IMR-90 (cell line): ENCODE data around the gene RALA. TPM values are rescaled to one million over a fixed set of nuclear protein-coding genes. Genes with fewer than 3 reads are reported as not detected.
A peak's percentile ranks its signal among the peaks of the same experiment; 100 is the strongest.

Experiments
- ATAC-seq: fragments of 200-7000 bp; cut with Tn5 transposase; 2 replicates; pipeline ENCODE4 v1.9.1; 2020; ENCODE audit warnings: low read depth, mild to moderate bottlenecking, moderate library complexity
- BruUV-seq: library from RNA; stranded (reverse); fragments of 400-500 nt; replicated peaks from 2 replicates; lab custom pipeline; 2021; lab: Mats Ljungman, UMichigan
- CTCF ChIA-PET: fragments of 300-600 bp; formaldehyde crosslinking; extraction: SDS; loops from one replicate; lab custom pipeline; 2021; ENCODE audit warnings: antibody characterized with exemption; lab: Yijun Ruan, JAX
- POLR2A ChIA-PET: fragments of 300-600 bp; sonication (Branson Sonifier 250); formaldehyde crosslinking; loops from one replicate; lab custom pipeline; 2022; ENCODE audit warnings: antibody characterized with exemption; ENCODE audit not compliant: unreplicated experiment; lab: Charles Lee
- DNase-seq: peaks from one replicate; pipeline ENCODE4 v3.0.0; 2013
- H2AFZ ChIP-seq: replicated peaks from 2 replicates; pipeline ENCODE3; 2013; ENCODE audit warnings: low read length, mild to moderate bottlenecking; ENCODE audit not compliant: poor library complexity
- H2AK5ac ChIP-seq: 2 replicates; pipeline ENCODE4 v1.6.1; 2013; ENCODE audit warnings: low read depth, low read length, inconsistent platforms
- H2AK9ac ChIP-seq: replicated peaks from 2 replicates; pipeline ENCODE3; 2013; ENCODE audit warnings: mild to moderate bottlenecking, low read depth, low read length, moderate library complexity; ENCODE audit not compliant: poor library complexity
- H2BK120ac ChIP-seq: 2 replicates; pipeline ENCODE4 v1.6.1; 2013; ENCODE audit warnings: low read depth, low read length, inconsistent platforms
- H2BK15ac ChIP-seq: 3 replicates; pipeline ENCODE4 v1.6.1; 2013; ENCODE audit warnings: low read depth, low read length, inconsistent platforms
- H2BK20ac ChIP-seq: 2 replicates; pipeline ENCODE4 v1.6.1; 2013; ENCODE audit warnings: low read depth, mild to moderate bottlenecking, inconsistent platforms, low read length, moderate library complexity
- H2BK5ac ChIP-seq: 2 replicates; pipeline ENCODE4 v1.6.1; 2013; ENCODE audit warnings: mild to moderate bottlenecking, low read depth, low read length, inconsistent platforms; ENCODE audit not compliant: poor library complexity, severe bottlenecking
- H3K14ac ChIP-seq: replicated peaks from 2 replicates; pipeline ENCODE4 v1.6.1; 2013; ENCODE audit warnings: low read depth, low read length, inconsistent platforms
- H3K18ac ChIP-seq: 2 replicates; pipeline ENCODE4 v1.6.1; 2013; ENCODE audit warnings: low read depth, low read length, control low read depth
- H3K23ac ChIP-seq: 2 replicates; pipeline ENCODE4 v1.6.1; 2013; ENCODE audit warnings: low read depth, low read length, inconsistent platforms
- H3K27ac ChIP-seq: 2 replicates; pipeline ENCODE4 v1.5.1; 2013; ENCODE audit warnings: mild to moderate bottlenecking, control low read depth, low read length; ENCODE audit not compliant: insufficient read depth
- H3K27me3 ChIP-seq: 2 replicates; pipeline ENCODE4 v1.6.1; 2013; ENCODE audit warnings: low read length; ENCODE audit not compliant: control insufficient read depth, insufficient read depth
- H3K36me3 ChIP-seq: 2 replicates; pipeline ENCODE4 v1.6.1; 2013; ENCODE audit warnings: low read length, mixed read lengths; ENCODE audit not compliant: control insufficient read depth, insufficient read depth
- H3K4ac ChIP-seq: 2 replicates; pipeline ENCODE4 v1.6.1; 2013; ENCODE audit warnings: low read depth, low read length, inconsistent platforms
- H3K4me1 ChIP-seq: 2 replicates; pipeline ENCODE4 v1.6.1; 2013; ENCODE audit warnings: low read length, mixed read lengths; ENCODE audit not compliant: control insufficient read depth, insufficient read depth
- H3K4me2 ChIP-seq: 2 replicates; pipeline ENCODE4 v1.6.1; 2013; ENCODE audit warnings: low read depth, mild to moderate bottlenecking, control low read depth, low read length, moderate library complexity
- H3K4me3 ChIP-seq: 2 replicates; pipeline ENCODE4 v1.5.1; 2013; ENCODE audit warnings: low read depth, mild to moderate bottlenecking, control low read depth, low read length, moderate library complexity; ENCODE audit not compliant: insufficient read depth
- H3K56ac ChIP-seq: 2 replicates; pipeline ENCODE4 v1.6.1; 2013; ENCODE audit warnings: low read length, inconsistent platforms; ENCODE audit not compliant: insufficient read depth; ENCODE audit errors: extremely low read depth
- H3K79me1 ChIP-seq, 2 experiments: 2 replicates each; pipeline ENCODE4 v1.6.1; 2013; ENCODE audit warnings: low read length in 2 of 2, inconsistent platforms in 1 of 2, low read depth in 1 of 2
- H3K9ac ChIP-seq: 2 replicates; pipeline ENCODE4 v1.6.1; 2013; ENCODE audit warnings: low read depth, low read length, control low read depth
- H3K9me1 ChIP-seq: 2 replicates; pipeline ENCODE4 v1.6.1; 2013; ENCODE audit warnings: low read length, inconsistent platforms; ENCODE audit not compliant: insufficient read depth
- H3K9me3 ChIP-seq: 2 replicates; pipeline ENCODE4 v1.6.1; 2013; ENCODE audit warnings: low read length; ENCODE audit not compliant: control insufficient read depth, insufficient read depth
- H4K20me1 ChIP-seq: 2 replicates; pipeline ENCODE4 v1.6.1; 2013; ENCODE audit warnings: low read length, inconsistent platforms; ENCODE audit not compliant: insufficient read depth
- H4K5ac ChIP-seq: 2 replicates; pipeline ENCODE4 v1.6.1; 2013; ENCODE audit warnings: mild to moderate bottlenecking, low read depth, low read length, control low read depth
- H4K8ac ChIP-seq, 2 experiments: 2 replicates each; pipeline ENCODE4 v1.6.1; 2013; ENCODE audit warnings: low read depth in 2 of 2, low read length in 2 of 2, control low read depth in 1 of 2, inconsistent platforms in 1 of 2
- H4K91ac ChIP-seq: 2 replicates; pipeline ENCODE4 v1.6.1; 2013; ENCODE audit warnings: low read depth, low read length, inconsistent platforms; ENCODE audit not compliant: insufficient read depth
- BHLHE40 ChIP-seq: fragments of 150-350 bp; IDR thresholded peaks from 2 replicates; pipeline ENCODE4 v1.6.1; 2016; ENCODE audit warnings: mild to moderate bottlenecking, low read depth, low read length
- CHD1 ChIP-seq: IDR thresholded peaks from 2 replicates; pipeline ENCODE4 v1.6.1; 2012; ENCODE audit warnings: low read depth, low read length, improper control_type of control experiment
- CTCF ChIP-seq: conservative IDR thresholded peaks from 2 replicates; pipeline ENCODE4 v1.5.1; 2012; ENCODE audit warnings: mild to moderate bottlenecking, low read depth, low read length, improper control_type of control experiment
- FOS ChIP-seq: fragments of 150-350 bp; IDR thresholded peaks from 2 replicates; pipeline ENCODE4 v1.6.1; 2016; ENCODE audit warnings: low read depth, low read length
- MAFK ChIP-seq: IDR thresholded peaks from 2 replicates; pipeline ENCODE4 v1.6.1; 2012; ENCODE audit warnings: low read depth, low read length, improper control_type of control experiment
- MAZ ChIP-seq: IDR thresholded peaks from 2 replicates; pipeline ENCODE4 v1.6.1; 2012; ENCODE audit warnings: low read depth, mild to moderate bottlenecking, low read length, improper control_type of control experiment, moderate library complexity, borderline replicate concordance
- NFE2L2 ChIP-seq: fragments of 150-350 bp; IDR thresholded peaks from 2 replicates; pipeline ENCODE4 v1.6.1; 2016; ENCODE audit warnings: low read depth, mild to moderate bottlenecking, low read length
- POLR2A ChIP-seq: IDR thresholded peaks from 2 replicates; pipeline ENCODE4 v1.6.1; 2012; ENCODE audit warnings: mild to moderate bottlenecking, low read depth, low read length
- RAD21 ChIP-seq: IDR thresholded peaks from 2 replicates; pipeline ENCODE4 v1.6.1; 2012; ENCODE audit warnings: low read length, improper control_type of control experiment
- RCOR1 ChIP-seq: IDR thresholded peaks from 2 replicates; pipeline ENCODE4 v1.6.1; 2012; ENCODE audit warnings: mild to moderate bottlenecking, low read length, improper control_type of control experiment; ENCODE audit not compliant: insufficient replicate concordance
- RFX5 ChIP-seq: IDR thresholded peaks from 2 replicates; pipeline ENCODE4 v1.8.0; 2012; ENCODE audit warnings: low read depth, mild to moderate bottlenecking, low read length, moderate library complexity
- SMC3 ChIP-seq: fragments of 150-350 bp; IDR thresholded peaks from 2 replicates; pipeline ENCODE4 v1.6.1; 2016; ENCODE audit warnings: low read depth, mild to moderate bottlenecking, antibody characterized with exemption, low read length, moderate library complexity
- USF2 ChIP-seq: fragments of 150-350 bp; IDR thresholded peaks from 2 replicates; pipeline ENCODE4 v1.6.1; 2017; ENCODE audit warnings: mild to moderate bottlenecking, antibody characterized with exemption, low read length, low read depth
- WGBS, 2 experiments: methylation state at CpG; one replicate each; pipeline versions ENCODE4 v1.1.5 to v1.1.7; 2013; ENCODE audit warnings: missing lambda C conversion rate in 2 of 2; ENCODE audit not compliant: insufficient read length in 1 of 2; ENCODE audit errors: extremely low coverage in 2 of 2; 5-methylcytosine and 5-hydroxymethylcytosine counted together
- dilution Hi-C: fragments of 300-500 bp; cut with HindIII; formaldehyde crosslinking; loops from one replicate; pipeline ENCODE4 v1.14.3; 2018; ENCODE audit warnings: low sequenced_read_pairs; ENCODE audit not compliant: unreplicated experiment
- in situ Hi-C: fragments of 300-500 bp; cut with MboI; formaldehyde crosslinking; loops from 3 replicates; pipeline ENCODE4 v1.14.3; 2019; ENCODE audit warnings: low sequenced_read_pairs, inconsistent platforms, mixed read lengths
- intact Hi-C: fragments of 100-400 bp; cut with micrococcal nuclease; formaldehyde crosslinking; loops from 2 replicates; pipeline ENCODE4 v1.10.0; 2022
- polyA plus RNA-seq, 3 experiments: library from polyadenylated mRNA; depleted of rRNA; stranded (reverse); fragments of >200 nt; gene quantifications; 2 replicates each; pipeline ENCODE4 v1.2.3, GENCODE V29; 2012; ENCODE audit warnings: low replicate concordance in 1 of 3
- total RNA-seq: library from RNA; depleted of rRNA; stranded (reverse); fragments of >200 nt; gene quantifications from 2 replicates; pipeline ENCODE4 v1.2.3, GENCODE V29; 2012

The RALA gene
- total and polyA plus RNA-seq, 2 of the 4 experiments (the other 2 are of a cell fraction) = 7.7 to 20.5 TPM

GRCh38 chr7:39741942-39742623, 118.7 kb downstream of the RALA start (continued):
- peak; percentile 62 for TF ChIP-seq RAD21

- Histone ChIP-seq H3K4me2 (no peak overlapping the region), H3K56ac (no peak overlapping the region), H3K4ac (no peak overlapping the region), H4K20me1 (no peaks in the 10 kb centered on the region; the same call in 1 of the 2 replicates), H3K9me1 (peaks cover 10% of the 10 kb centered on the region), H4K91ac (no peak overlapping the region), H3K4me3 (no peak overlapping the region), H3K27me3 (no peaks in the 10 kb centered on the region), H4K5ac (no peak overlapping the region), H3K18ac (no peak overlapping the region), H2BK120ac (no peak overlapping the region), H2AK5ac (no peak overlapping the region), H2BK20ac (no peak overlapping the region), H2AK9ac (peak overlapping the region; percentile 13), H3K79me1 (peaks cover 14 to 40% of the 10 kb centered on the region in 2 experiments; a peak in 2 of 4 replicates), H2BK5ac (no peak overlapping the region), H2BK15ac (no peak overlapping the region), H3K36me3 (no peaks in the 10 kb centered on the region), H3K23ac (no peak overlapping the region), H3K9ac (no peak overlapping the region), H3K27ac (no peak overlapping the region), H3K4me1 (peaks cover 2% of the 10 kb centered on the region; the same call in 1 of the 2 replicates), H3K14ac (no peak overlapping the region), H3K9me3 (no peaks in the 10 kb centered on the region), H2AFZ (no peak overlapping the region), H4K8ac (no peak overlapping the region)
- dilution Hi-C loops = no loop called here
- no CpG with 5 or more reads among the region's 2 CpGs for WGBS, 2 experiments
- ChIA-PET CTCF (interaction anchor here (7.3 kb wide), 1 partner anchor 165 kb away, joined by 90 read pairs; no protein-coding TSS in a partner anchor), POLR2A (no interaction called here)
- BruUV-seq = no TSS peak
- in situ Hi-C loops = loop anchor here (5.0 to 25.0 kb wide), 2 partner anchors 162 to 907 kb away; no protein-coding TSS in a partner anchor
- DNase-seq = no peak
- ATAC-seq = no peak
- TF ChIP-seq NFE2L2 (no peak), SMC3 (no peak), POLR2A (no peak), RCOR1 (no peak), MAZ (no peak), FOS (no peak), USF2 (no peak), BHLHE40 (no peak), CTCF (no peak), RFX5 (no peak), CHD1 (no peak), MAFK (no peak)
- intact Hi-C loops = loop anchor here (5.0 kb wide), 1 partner anchor 308 kb away; no protein-coding TSS in a partner anchor
Measured at GRCh38 chr7:39744620-39745019, 121.2 kb downstream of the RALA start.
